Epithelial cell of proximal tubule (primary cell): ENCODE measurements around the gene PKNOX2. TPM values are rescaled to one million over a fixed set of nuclear protein-coding genes. Genes with fewer than 3 reads are reported as not detected.

Source experiments
- DNase-seq: peaks from one replicate; pipeline ENCODE4 v3.0.0-alpha.2; 2011; ENCODE audit warnings: low read depth
- H3K4me3 ChIP-seq: 2 replicates; pipeline ENCODE4 v1.5.1; 2011; ENCODE audit warnings: low read depth, mild to moderate bottlenecking, low read length
- CTCF ChIP-seq: conservative IDR thresholded peaks from 2 replicates; pipeline ENCODE4 v1.5.1; 2012; ENCODE audit warnings: low read depth, mild to moderate bottlenecking, low read length
- total RNA-seq: library from RNA; depleted of rRNA; stranded (reverse); fragments of >200 nt; gene quantifications from 2 replicates; pipeline ENCODE4 v1.2.3, GENCODE V29; 2015

The PKNOX2 gene
- total RNA-seq, 1 donor from 2014 or later = not detected

GRCh38 chr11:125451400-125452124 is 287.0 kb downstream of the PKNOX2 start:
- DNase-seq = no peak
- no peak overlapping the region for H3K4me3 ChIP-seq
- TF ChIP-seq CTCF = no peak

DNA sequence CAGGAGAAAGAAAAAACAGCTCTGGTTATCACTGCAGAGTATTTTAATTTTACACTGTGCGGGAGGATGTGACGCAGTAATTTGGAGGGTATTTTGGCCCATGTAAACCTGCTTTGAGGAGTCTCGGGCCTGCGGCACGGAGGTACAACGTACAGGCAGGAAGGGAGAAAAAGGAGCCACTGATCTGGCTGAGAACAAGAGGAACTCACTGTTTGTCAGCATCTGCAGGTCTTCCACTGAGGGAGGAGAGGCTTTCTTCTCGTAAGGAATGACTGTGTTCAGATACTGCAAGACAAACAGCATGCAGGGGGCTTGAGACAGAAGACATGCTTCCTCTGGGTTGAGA is 287.5 kb downstream of the PKNOX2 start:
- no peak for TF ChIP-seq CTCF
- no peak for DNase-seq
- no peak overlapping the region for H3K4me3 ChIP-seq

- H3K4me3 ChIP-seq = no peak overlapping the region
- DNase-seq = no peak
- no peak for TF ChIP-seq CTCF
Measured at GRCh38 chr11:125454047-125454446, 289.5 kb downstream of the PKNOX2 start.

- H3K4me3 ChIP-seq = no peak overlapping the region
- no peak for TF ChIP-seq CTCF
- no peak for DNase-seq
Measured at GRCh38 chr11:125455851-125456250, 291.3 kb downstream of the PKNOX2 start.

GRCh38 chr11:125457814-125458343 is 293.3 kb downstream of the PKNOX2 start:
- DNase-seq = no peak
- H3K4me3 ChIP-seq = no peak overlapping the region
- no peak for TF ChIP-seq CTCF

GRCh38 chr11:125460275-125460674 is 295.7 kb downstream of the PKNOX2 start:
- DNase-seq = no peak
- TF ChIP-seq CTCF = no peak
- H3K4me3 ChIP-seq = no peak overlapping the region
